ENCODE data around the gene CDK11B.

GRCh38 chr1:1623631-1624442 lies 35.0 kb downstream of the CDK11B start:
- TF ChIP-seq CTCF (IDR thresholded peaks at IDR 0.05) (no peak), POLR2A (IDR thresholded peaks at IDR 0.05) (no peak)

Data from heart left ventricle (tissue), 13 donors.